GM19099 (cell line): ENCODE measurements around the gene EFHC1.

ENCODE experiments used
- POLR2A ChIP-seq: IDR thresholded peaks from 3 replicates; pipeline ENCODE4 v1.6.1; 2011; ENCODE audit warnings: low read depth; ENCODE audit not compliant: insufficient read length; ENCODE audit errors: extremely low read depth

Gene EFHC1, protein sequence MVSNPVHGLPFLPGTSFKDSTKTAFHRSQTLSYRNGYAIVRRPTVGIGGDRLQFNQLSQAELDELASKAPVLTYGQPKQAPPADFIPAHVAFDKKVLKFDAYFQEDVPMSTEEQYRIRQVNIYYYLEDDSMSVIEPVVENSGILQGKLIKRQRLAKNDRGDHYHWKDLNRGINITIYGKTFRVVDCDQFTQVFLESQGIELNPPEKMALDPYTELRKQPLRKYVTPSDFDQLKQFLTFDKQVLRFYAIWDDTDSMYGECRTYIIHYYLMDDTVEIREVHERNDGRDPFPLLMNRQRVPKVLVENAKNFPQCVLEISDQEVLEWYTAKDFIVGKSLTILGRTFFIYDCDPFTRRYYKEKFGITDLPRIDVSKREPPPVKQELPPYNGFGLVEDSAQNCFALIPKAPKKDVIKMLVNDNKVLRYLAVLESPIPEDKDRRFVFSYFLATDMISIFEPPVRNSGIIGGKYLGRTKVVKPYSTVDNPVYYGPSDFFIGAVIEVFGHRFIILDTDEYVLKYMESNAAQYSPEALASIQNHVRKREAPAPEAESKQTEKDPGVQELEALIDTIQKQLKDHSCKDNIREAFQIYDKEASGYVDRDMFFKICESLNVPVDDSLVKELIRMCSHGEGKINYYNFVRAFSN

DNA sequence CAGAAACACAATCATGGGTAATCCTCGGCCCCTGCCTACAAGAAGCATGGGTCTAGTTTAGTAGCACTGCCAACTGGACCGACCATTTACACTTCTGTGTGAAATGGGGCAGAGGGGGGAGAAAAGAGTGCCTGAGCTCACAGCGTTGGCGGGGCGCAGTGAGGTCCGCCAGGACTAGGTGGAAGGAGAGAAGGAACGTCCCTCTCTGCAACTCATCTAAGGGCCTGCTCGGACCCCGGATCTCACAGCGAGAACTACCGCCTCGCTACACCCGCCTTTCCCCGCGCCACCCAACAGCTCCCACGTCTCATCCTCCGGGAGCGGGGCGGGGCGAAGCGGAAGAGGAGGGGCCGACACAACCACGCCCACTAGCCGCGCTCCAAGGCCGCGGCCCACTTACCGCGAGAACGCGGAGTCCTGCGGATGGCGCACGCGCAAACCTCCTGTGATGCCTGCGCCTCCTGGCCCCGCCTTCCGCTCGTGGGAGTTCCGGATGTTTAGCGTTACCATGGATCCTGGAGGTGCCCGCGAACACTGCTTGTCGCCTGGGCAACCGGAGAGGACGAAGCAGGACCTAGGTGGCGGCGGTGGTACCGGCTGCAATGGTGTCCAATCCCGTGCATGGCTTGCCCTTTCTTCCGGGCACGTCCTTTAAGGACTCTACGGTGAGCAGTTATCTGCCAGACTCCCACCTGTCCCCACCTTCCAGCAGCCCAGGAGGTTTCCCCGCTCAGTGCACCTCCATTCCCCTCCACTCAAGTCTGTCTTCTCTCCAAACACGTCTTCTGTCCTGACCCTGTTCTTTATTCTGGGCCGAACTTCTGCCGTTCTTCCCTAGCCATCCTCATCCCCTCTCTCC is at the start of gene EFHC1:
Gene EFHC1 (plus strand): TSS at position 534 of the 859 bp plus-strand sequence. CDS start 69 bp downstream, at position 603.
- peak; percentile 95 for TF ChIP-seq POLR2A

DNA sequence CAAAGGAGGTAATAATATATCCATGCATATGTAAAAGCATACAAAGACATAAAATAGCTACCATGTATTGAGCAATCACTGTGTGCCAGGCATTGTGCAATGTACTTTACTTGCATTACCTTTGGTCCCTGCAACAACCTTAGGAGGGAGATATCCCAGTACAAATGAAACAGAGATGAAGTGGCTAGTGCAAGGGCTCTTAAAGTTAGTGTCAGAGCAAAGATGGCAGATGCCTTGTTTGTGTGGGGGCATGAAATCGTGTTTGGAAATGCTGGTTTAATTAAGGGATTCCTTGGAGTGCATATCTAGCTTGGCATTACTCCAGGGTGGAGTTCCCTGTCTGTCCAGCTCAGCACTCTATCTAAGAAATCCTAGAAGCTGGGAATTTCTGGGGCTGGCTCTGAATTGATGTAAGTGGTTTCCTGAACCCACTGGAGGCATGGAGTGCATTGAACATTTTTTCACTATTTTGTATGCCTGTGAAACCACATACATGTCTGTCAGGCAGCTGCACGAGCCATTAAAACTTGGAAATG is 48.4 kb upstream of the EFHC1 start:
- no peak for TF ChIP-seq POLR2A

DNA sequence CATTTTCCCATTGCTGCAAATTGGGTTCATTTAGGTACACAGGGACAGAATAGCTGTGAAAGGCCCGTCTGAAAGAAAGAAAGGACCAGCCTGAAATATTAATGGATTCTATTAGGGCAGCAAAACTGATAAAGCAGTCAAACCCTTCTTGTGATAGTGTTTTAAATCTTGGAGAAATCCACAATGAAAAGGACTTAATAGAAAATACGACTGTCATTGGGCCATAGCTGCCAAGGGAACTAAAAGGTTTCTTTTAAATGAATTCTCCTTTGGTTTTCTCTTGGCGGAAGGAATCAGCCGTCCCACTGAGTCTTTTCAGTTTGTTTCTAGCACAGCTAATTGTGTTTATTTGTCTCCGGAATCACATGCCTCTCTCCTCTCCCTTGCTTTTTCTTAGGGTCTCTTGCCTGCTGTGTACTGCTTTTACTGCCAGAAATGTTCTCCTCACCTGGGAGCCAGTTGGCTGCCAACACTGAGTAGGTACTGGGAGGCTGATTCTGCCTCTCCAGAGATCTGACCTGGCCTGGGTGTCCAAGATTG is 46.9 kb upstream of the EFHC1 start:
- TF ChIP-seq POLR2A, result no peak

DNA sequence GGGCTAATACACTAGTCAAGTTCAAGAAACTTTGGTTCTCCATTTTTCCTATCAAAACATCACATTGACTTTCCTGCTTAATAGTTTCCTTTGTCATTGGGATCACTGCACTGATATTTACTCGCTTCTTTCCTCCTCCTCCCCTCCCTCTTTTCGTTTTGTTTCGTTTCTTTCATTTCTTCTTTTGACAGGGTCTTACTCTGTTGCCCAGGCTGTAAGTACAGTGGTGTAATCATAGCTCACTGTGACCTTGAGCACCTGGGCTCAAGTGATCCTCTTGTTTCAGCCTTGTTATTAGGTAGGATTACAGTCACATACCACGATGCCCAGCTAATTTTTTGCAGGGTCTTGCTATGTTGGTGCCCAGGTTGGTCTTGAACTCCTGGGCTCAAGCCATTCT is 45.9 kb upstream of the EFHC1 start:
- TF ChIP-seq POLR2A, result no peak

DNA sequence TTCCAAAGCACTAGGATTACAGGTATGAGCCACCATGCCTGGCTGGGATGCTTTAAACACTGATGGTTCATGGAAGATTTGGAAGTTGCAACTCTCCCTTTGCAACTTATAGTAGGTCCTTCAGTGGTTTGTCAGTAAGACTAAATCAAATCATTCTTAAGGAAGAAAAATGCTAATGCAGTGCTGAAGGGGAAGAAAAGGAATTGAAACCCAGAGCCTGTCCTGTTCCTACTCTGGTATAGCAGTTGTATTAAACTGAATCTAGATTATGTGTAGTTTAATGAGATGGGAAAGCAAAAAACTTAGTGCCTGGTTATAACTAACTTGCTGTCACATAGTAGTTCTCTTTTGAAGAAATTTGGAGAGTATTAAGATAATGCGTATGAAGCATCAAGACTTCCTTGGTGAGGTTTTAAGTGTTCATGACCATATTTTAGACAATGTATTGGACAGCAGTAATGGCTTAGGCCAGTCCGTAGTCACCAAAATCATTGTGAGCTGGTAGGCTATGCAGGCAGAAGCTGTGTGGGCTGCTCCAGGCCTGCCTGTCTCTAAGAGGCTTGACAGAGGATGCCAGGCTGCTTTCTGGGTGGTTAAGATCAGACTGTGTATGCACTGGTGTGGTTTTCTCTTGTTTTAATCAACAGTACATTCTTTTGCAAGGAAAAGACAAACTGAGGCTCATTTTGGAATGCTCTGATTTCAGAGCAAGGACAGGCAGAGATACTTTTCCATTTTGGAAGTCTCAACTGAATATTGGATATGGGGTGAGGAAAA is 44.2 kb upstream of the EFHC1 start:
- TF ChIP-seq POLR2A, result no peak

DNA sequence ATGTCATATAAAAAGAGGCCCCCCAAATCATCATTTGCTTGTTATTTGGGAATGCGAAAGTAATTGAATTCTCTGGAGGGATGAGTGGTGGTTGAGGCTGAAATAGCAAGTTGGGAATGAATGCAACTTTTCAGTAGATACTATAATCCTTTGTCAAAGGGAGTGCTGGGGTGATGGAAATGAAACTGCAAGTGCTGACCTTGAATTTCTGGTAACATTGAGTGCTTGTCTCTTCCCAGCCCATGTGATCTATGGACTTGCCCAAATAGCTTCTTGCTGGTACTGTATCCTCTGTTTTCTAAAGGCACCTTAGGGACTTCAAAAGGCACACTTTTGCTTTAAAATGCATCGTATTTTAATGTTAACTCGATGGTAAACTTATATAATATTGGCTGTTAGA is 43.4 kb upstream of the EFHC1 start:
- TF ChIP-seq POLR2A, result no peak

DNA sequence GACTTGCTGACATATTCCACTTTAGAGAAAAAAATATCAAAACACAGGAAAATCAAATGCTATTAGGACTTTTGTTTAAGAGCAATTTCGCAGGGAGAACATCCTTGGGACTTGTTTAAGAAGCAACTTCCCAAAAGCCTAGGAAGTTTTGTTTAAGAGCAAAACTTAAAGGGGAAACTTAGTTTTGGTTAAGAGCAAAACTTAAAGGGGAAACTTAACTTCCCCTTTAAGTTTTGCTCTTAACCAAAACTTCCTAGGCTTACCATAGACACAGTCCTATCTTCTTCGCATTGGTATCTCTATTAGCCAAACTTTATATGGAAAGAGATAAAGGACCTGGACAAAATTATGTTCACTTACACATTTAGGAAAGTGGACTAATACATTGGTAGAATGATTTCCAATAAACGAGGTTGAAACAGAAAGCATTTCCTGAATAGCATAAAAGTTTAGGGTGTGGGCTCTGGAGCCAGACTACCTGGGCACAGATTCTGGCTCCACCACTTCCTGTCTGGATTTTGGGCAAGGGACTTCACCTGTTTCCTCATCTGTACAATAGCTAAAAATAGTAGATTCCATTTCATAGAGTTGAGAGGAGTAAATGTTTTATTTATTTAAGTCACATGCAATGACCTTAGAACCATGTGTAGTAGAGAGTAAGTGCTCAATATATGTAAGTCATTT is 42.5 kb upstream of the EFHC1 start:
- TF ChIP-seq POLR2A, result no peak

DNA sequence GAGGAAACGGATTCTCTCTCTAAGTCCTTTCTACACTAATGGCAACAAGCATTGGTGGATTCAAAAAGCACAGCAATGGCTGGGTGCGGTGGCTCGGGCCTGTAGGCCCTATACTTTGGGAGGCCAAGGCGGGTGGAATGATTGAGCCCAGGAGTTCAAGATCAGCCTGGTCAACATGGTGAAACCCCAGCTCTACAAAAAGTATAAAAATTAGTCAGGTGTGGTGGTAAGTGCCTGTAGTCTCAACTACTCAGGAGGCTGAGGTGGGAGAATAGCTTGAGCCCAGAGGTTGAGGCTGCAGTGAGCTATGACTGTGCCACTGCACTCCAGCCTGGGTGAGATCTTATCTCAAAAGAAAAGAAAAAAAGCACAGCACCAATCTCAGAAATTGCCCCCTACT is 38.9 kb upstream of the EFHC1 start:
- TF ChIP-seq POLR2A, result no peak

DNA sequence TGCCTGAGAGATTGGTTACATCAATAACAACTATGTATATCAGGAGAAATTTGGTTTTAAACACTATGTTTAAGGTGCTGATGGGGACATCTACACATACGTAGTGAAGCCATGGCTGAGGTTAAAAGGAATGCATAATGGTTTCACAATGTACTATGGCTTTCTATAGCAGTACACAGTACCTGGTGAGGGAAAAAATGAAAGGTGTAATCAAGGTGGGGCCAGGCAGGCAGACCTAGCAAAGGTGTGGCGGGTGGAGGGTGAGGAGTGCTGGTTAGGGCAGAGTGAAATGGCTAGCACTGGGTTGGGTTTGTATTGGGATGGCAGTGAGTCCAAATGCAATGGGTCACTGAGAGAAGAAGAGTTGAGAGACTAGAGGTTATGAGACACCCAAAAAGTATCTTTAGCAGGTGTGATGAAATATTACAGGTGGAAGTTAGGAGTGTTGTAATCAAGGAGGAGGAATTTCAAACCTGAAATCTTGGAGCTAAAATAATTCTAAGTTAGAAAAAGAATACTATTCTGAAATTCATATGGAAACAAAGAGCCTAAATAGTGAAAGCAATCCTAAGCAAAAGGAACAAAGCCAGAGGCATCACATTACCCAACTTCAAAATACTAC is 35.9 kb upstream of the EFHC1 start:
- no peak for TF ChIP-seq POLR2A

DNA sequence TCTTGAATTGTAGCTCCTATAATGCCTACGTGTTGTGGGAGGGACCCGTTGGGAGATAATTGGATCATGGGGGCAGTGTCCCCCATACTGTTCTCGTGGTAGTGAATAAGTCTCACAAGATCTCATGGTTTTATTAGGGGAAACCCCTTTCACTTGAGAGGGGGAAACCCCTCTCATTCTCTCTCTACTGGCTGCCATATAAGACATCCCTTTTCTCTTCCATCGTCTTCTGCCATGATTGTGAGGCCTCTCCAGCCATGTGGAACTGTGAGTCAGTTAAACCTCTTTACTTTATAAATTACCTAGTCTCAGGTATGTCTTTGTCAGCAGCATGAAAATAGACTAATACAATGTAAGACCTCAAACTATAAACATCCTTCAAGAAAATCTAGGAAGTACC is 35.1 kb upstream of the EFHC1 start:
- no peak for TF ChIP-seq POLR2A

DNA sequence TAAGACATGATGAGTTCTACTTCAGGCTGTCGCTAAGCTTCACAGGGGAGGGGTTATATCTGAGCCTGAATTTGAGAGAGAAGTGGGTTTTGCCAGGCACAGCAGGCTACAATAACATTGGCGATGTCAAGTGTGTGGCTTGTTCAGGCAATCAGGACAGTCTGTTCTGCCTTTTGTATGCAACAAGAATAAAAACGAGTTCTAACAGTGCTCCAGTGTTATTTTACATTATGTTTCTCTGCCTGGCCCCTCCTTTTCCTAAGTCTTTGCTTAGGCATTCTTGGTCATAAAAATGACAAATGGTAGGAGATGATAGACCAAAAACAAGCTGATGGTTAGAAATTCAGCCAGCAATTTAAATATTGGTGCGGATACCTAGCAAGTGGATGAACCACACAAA is 31.4 kb upstream of the EFHC1 start:
- no peak for TF ChIP-seq POLR2A

DNA sequence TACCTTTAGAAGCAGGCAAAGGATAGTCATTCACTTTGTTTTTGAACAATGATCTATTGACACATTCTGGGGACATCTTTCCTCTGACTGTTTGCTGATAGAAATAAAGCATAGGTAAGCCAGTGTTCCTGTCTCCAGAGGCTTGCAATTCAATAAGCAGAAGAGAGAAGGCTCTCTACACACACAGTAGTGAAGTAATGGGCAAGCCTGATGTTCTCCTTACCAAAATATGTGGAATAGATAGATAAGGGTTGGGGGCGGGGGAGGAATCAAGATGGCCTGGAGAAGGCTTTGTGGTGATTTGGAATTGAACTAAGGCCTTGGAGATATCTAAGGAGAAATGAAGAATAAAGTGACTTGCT is 30.9 kb upstream of the EFHC1 start:
- no peak for TF ChIP-seq POLR2A

DNA sequence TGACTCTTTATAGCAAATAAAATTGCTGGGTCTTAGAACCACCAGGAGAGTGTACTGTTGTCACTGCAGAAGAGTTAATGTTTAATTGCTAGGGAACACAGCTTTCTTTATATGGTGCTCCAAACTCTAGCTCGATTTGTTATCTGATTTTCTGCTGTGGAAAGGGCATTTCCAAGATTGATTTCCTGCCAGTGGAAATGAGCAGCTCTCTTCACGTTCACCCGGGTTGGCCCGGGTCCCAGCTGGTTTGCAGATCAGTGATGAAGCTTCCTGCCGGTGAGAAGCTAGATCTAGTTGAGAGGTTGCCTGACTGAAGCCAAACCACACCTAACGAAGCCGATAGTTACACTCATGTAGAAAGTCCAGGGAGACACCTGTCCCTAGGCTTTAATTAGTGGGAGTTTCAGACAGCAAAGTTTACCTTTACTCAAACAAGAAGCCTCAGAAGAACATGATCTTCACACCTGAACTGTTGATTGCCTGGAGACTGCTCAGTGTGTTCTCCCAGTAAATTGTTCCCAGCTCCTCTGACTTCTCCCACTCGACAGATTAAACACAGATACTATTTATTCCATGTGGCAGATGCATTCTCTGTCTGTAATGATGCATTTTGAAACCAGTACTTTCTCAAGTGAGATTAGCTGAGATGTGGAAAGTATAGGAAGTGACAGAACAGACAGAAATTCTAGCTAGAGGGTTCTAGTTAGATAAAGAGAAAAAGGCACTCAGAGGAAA is 30.3 kb upstream of the EFHC1 start:
- peak; percentile 28 for TF ChIP-seq POLR2A
